Transverse colon (tissue), 4 donors: Measurements from ENCODE around the gene HELZ2.

Experiments used
- POLR2A ChIP-seq: fragments of 450-650 bp; IDR thresholded peaks from one replicate; pipeline ENCODE4 v1.6.1; 2016; ENCODE audit warnings: antibody characterized with exemption, mild to moderate bottlenecking, moderate library complexity
- POLR2AphosphoS5 ChIP-seq, 3 donors: sonication (generic); formaldehyde crosslinking; IDR thresholded peaks; one replicate each; pipeline ENCODE4 v1.6.1; 2016; ENCODE audit warnings: antibody characterized with exemption in 3 of 3
- TF ChIP-seq, protein P1 (sequence below), 5 experiments: fragments of 200-600 bp in 3 of 5; fragments of 450-650 bp in 2 of 5; sonication (generic) in 3 of 5; IDR thresholded peaks; 1 replicate in 2 of 5; 2 replicates in 3 of 5; pipeline ENCODE4 v1.5.1; 2016 to 2017; ENCODE audit warnings: antibody characterized with exemption in 5 of 5, inconsistent platforms in 3 of 5, mild to moderate bottlenecking in 2 of 5, moderate library complexity in 1 of 5

GRCh38 chr20:63563225-63563935 is 10.7 kb downstream of the HELZ2 start:
- TF ChIP-seq, protein P1, sequence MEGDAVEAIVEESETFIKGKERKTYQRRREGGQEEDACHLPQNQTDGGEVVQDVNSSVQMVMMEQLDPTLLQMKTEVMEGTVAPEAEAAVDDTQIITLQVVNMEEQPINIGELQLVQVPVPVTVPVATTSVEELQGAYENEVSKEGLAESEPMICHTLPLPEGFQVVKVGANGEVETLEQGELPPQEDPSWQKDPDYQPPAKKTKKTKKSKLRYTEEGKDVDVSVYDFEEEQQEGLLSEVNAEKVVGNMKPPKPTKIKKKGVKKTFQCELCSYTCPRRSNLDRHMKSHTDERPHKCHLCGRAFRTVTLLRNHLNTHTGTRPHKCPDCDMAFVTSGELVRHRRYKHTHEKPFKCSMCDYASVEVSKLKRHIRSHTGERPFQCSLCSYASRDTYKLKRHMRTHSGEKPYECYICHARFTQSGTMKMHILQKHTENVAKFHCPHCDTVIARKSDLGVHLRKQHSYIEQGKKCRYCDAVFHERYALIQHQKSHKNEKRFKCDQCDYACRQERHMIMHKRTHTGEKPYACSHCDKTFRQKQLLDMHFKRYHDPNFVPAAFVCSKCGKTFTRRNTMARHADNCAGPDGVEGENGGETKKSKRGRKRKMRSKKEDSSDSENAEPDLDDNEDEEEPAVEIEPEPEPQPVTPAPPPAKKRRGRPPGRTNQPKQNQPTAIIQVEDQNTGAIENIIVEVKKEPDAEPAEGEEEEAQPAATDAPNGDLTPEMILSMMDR (IDR thresholded peaks at IDR 0.05) = no peak
- no peak for TF ChIP-seq POLR2AphosphoS5 (IDR thresholded peaks at IDR 0.05)
- TF ChIP-seq POLR2A = no peak
